GM12873 (cell line): ENCODE data around the gene IDH3G.

Source experiments
- TF ChIP-seq, protein P1 (sequence below): IDR thresholded peaks from 2 replicates; pipeline ENCODE4 v1.5.1; 2012; ENCODE audit warnings: low read depth, mild to moderate bottlenecking, moderate library complexity, low read length, control low read depth; ENCODE audit not compliant: insufficient read depth; ENCODE audit errors: missing control alignments

The IDH3G gene

DNA sequence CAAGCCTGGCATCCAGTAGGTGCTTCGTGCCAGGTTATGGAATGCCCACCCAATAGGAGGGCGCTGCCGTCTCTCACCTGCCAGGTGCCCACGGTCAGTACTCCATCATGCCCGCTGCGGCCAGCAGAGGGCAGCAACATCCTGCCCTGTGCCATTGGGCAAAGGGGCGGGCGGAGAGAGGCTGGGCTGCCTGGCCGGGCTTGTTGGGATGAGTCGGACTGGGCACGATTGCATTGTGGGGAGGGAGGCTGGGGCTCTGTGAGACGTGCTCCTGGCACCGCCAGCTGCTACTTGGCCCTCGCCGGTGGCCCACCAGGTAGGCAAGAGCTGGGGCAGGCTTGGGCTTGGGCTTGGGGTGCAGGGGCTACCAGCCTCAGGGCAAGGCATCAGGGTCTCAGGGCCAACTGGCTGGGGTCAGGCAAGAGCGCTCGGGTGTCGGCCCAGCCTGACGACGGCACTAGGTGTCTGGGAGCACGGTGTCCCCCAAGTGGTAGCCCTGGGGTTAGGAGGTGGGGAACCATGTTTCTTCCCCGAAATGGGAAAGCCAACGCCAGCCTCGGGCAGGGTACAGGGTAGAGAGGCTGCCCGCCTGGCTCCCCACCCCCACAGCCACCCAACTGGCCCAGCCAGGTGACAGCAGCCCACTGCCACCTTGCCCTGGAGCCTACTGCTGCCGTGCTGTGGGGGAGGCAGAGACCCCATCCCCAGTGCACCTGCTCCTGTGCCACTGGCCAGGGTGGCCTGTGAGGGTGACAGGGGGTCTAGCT, 30.0 kb downstream of the IDH3G start, which contains the start of gene PLXNB3:
TSS of gene PLXNB3 (plus strand) at position 261 of the 767 bp plus-strand sequence. CDS start 1,287 bp downstream, outside the sequence.
- TF ChIP-seq, protein P1, sequence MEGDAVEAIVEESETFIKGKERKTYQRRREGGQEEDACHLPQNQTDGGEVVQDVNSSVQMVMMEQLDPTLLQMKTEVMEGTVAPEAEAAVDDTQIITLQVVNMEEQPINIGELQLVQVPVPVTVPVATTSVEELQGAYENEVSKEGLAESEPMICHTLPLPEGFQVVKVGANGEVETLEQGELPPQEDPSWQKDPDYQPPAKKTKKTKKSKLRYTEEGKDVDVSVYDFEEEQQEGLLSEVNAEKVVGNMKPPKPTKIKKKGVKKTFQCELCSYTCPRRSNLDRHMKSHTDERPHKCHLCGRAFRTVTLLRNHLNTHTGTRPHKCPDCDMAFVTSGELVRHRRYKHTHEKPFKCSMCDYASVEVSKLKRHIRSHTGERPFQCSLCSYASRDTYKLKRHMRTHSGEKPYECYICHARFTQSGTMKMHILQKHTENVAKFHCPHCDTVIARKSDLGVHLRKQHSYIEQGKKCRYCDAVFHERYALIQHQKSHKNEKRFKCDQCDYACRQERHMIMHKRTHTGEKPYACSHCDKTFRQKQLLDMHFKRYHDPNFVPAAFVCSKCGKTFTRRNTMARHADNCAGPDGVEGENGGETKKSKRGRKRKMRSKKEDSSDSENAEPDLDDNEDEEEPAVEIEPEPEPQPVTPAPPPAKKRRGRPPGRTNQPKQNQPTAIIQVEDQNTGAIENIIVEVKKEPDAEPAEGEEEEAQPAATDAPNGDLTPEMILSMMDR: peak; percentile 89

DNA sequence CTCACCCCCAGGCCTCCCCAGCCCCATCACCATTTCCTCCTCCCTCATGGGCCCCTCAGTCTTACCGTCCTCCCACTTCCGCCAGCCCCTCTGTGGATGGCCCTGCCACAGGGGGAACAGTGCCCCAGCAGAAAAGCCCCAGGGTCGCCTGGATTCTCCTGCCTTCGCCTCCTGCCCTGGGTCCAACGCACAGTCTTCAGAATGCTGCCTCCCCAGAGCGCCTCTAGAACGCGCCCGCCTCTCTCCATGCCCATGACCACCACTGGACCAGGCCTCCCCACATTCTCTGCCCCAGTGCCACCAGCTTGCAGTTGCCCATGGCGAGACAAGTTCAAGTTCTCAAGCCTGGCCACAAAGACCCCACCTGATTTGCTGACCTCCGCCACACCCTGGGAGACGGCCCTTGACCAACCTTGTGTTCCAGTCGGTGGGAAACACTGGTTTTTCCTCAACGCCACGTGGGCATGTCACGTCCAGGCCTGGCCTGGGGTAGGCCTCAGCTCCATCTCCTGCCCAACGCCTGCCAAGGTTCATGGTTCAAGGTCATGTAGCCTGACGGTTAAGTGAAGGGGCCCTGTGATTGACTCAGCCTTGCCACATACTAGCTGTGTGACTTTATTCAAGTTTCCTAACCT, 30.8 kb downstream of the IDH3G start:
- TF ChIP-seq, protein P1: no peak

DNA sequence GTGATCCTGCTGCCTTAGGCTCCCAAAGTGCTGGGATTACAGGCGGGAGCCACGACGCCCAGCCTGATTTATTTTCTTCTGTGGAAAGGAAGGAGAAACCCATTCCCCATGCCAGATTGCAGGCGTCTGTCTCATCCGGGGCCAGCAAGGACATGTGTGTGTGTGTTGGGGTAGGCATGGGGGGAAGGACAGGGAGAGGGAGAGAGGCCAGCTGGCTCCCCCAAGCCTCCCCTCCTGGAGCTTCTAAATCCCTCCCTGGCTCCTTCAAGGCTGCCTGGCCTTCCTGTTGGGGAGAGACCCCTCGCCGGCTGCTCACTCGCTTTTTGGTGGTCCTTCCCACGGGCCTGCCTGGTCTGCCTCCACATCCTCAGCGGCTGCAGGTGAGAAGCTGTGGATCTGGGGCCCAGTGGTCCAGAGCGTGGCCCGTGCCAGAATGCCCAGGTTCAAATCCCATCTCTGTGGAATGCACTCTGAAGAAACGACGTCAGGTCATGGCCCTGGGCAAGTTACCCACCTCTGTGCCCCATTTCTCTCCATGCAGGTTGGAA, 31.5 kb downstream of the IDH3G start:
- TF ChIP-seq, protein P1: no peak

DNA sequence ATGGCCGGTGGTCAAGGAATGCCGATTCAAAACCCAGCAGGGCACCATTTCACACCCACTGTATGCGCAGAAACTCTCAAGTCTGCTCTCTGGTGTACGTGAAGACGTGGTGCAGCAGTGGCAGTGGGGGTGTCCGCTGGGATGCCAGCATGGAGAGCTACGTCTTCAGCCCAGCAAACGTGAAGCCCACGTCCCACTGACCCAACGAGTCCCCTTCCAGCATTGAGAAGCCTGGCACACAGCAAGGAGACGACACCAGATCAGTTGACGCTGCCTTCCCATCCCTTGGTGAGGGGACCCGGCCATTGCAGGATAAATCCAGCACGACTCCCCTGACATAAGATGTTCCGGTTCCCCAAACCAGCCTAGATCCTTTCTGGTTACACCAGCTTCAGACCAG, 32.3 kb downstream of the IDH3G start:
- TF ChIP-seq, protein P1: peak; percentile 14

DNA sequence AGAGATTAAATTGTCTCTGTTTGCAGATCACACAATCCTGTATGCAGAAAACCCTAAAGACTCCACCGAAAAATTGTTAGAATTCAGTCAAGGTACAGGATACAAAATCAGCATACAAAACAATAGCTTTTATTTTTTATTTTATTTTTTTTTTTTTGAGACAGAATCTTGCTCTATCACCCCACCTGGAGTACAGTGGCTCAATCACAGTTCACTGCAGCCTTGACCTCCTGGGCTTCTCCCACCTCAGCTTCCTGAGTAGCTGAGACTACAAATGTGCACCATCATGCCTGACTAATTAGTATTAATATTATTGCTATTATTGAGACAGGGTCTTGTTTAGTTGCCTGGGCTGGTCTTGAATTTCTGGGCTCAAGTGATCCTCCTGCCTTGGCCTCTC, 39.0 kb downstream of the IDH3G start:
- TF ChIP-seq, protein P1: no peak

DNA sequence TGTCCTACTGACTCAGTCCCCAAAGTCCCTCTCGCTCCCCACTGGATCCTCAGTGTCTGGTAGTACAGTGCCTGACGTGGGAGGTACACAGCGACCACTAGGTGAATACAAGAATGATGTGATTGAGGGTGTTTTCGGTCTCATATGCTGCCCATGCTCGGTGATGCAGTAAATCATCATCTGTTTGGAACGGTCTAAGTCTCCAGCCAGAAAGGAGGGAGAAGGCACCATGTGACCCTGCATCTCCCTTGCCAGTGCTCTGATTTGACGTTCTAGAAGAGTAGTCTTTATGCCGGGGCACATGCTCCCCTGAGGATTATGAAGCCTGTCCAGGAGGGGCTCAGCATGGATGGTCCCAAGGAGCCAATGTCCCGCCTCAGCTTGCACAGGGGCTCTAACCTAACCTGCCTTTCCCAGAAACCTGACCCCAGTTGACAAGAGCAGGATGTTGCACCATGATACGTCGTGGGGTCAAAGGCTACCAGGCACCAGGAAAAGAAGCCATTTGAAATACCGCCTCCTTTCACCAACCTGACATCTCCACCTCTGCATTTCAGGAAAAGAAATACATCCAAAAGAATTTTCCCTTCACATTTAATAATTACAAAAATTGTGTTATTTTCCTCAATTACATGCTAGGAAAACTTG, 43.9 kb downstream of the IDH3G start:
- TF ChIP-seq, protein P1: no peak

DNA sequence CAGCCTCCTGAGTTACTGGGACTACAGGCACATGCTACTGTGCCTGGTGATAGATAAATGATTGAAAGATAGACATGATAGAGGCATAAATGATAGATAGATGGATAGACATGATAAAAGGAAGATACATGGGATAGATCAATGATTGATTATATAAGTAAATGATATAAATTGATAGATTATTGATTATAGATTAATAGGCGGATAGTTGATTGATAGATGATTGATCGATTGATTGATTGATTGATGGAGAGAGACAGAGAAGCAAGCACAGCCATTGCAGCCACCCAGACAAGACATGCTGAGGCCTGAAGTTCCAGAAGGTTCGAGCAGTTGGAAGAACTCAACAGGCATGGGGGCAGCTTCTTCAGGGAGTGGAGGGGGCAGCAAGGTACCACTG, 47.8 kb downstream of the IDH3G start:
- TF ChIP-seq, protein P1: no peak
